Epidermal melanocyte (primary cell): Measurements from ENCODE around the gene NRIP2.

ENCODE experiments used
- DNase-seq: peaks from one replicate; pipeline ENCODE4 v3.0.0; 2011; ENCODE audit warnings: low spot score; ENCODE audit not compliant: insufficient read length

The NRIP2 gene

DNA sequence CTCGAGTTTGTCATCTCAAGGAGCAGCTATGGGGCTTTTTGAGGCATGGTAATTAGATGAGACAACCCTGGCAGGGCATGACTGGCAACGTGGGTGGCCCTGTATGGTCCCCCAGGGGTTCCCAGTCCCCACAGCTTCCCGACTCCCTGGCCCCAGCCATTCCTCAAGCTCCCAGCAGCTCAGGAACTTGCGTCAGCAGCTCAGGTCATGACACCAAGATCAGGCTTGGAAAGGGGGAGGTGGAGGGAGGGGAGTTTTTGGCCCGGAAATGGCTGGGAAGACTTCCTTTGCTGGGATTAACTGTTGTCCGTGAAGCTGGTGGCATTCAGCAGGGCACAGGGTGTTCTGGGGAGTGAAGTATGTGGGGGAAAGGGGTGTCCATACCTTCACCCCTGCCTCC is 10.4 kb upstream of the NRIP2 start:
- no peak for DNase-seq

DNA sequence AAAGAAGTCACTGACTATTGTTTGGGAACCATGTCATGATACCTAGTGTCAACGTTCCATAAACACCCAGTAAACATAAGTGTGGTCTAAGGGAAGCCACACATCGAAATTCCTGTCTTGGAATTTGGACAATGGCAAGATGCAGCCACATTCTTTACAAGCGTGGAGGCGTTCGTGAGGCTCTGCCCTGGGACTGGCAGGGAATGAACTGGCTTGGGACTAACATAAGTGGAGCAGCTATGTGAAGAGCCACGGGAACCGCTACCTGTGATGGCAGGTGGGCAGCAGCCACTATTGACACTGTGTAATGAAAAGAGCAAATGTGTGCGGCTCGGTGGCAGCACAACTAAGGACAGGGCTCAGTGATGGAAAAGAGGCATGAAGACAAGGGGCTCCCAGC is 10.0 kb upstream of the NRIP2 start:
- DNase-seq = no peak

DNA sequence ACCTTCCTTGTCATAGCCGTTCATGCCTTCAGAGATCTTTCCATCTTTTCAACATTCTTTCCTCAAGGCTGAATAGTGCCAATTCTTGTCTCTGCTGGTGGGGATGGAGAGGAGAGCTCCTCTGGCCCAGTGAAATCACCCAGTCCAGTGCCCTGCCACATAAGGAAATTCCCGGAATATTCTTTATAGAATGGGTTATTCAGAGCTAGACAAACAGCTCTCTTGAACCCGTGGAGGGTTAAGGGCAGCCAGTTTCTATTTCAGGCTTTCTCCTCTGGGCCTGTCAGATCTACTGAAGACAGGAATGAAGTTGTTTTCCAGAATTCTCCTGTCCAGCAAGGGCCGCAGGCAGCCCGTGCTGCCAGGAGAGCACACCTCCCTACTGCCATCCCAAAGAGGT is 8.1 kb upstream of the NRIP2 start:
- DNase-seq = no peak

GRCh38 chr12:2841056-2841650 is 6.3 kb upstream of the NRIP2 start:
- DNase-seq = no peak

GRCh38 chr12:2836574-2836973 is 1.7 kb upstream of the NRIP2 start:
- no peak for DNase-seq

DNA sequence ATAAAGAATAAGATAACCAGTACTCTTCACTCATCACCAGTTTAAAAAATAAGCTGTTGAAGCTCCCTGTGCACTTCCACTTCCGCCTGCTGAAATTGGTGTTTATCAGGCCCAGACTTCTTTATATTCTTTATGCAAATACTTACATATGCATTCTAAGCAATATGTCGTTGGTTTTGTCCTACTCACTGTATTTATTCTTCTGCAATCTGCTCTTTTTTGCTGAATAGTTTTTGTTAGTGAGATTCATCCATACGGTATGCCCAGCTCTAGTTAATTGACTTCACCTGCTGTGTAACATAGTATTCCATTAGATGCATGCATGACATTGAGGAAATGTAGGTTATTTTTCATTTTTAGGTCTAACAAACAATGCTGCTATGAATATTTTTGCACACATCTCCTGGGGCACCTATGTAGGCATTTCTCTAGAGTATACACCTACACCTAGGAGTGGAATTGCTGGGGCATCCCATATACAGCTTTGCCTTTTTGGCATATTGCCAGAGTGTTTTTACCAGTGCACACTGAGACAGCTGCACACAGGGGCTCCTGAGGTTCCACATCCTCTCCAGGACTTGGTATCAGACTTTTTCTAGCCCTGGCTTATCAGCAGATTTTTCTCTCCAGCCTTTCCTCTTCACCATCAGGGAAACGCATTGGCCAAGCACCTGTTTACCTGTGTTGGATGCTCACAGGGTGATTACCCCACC is 1.0 kb upstream of the NRIP2 start:
- no peak for DNase-seq

- no peak for DNase-seq
Observed at GRCh38 chr12:2833810-2834209, 1.0 kb downstream of the NRIP2 start.

DNA sequence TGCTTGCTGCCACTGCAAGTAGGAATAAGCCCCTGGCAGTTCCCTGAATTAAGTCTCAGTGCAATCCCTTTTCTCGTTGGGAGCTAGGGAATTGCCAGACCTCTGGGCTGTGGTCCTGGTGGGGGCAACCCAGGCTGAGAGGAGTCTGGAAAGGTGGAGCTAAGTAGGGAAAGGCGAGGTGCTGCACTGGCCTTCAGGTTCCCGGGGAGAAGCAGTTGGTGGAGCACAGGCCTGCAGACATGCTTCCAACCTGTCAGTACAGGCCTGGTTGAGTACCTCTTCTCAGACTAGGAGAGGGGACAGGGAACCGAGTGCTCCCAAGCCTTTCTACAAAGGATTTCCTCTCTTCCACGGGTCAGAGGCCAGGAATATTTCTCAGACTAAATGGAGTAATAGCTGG is 1.5 kb downstream of the NRIP2 start:
- DNase-seq = no peak

GRCh38 chr12:2832550-2833127 is 2.2 kb downstream of the NRIP2 start:
- no peak for DNase-seq

- no peak for DNase-seq
Observed at GRCh38 chr12:2829275-2829674, 5.6 kb downstream of the NRIP2 start.

GRCh38 chr12:2826721-2827515 is 7.9 kb downstream of the NRIP2 start:
- DNase-seq = no peak

DNA sequence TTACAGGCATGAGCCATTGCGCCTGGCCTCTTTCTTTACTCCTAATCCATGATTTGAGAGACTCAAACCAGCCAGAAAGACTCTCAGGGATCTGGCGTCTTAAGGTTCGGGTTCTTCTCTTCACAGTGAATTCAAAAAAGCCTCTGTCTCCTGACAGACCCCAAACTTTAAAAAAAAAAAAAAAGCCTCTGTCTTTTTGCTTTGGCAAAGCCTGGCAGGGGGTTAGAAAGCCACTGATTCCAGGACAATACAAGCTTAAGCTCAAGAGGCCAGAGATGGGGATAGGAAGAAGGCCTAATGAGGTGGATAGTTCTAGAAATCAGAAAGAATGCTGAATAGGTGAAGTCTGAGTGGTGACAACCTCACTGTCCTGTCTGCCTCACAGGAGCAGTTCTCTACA is 8.8 kb downstream of the NRIP2 start:
- no peak for DNase-seq

DNA sequence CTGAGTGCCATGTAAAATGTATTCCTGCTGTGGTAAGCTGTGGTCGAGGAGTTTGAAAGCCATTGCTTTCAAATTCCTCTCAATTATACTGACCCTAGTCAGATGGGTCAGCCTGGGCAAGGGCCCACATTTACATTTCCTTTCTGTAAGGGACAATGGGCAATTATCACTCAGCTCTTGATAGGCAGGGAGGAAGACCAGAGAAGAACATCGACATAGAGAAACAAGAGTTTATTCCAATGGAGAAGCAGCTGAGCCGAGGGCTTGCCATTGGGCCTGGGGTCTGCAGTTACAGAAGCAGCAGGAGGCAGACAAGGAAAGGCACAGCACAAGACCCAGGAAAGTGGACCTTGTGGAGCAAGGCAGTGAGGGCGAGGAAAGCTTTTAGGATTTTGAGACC is 9.7 kb downstream of the NRIP2 start:
- DNase-seq = no peak

GRCh38 chr12:2824541-2824940 is 10.3 kb downstream of the NRIP2 start:
- no peak for DNase-seq

- no peak for DNase-seq
Observed at GRCh38 chr12:2823483-2823882, 11.4 kb downstream of the NRIP2 start.

DNA sequence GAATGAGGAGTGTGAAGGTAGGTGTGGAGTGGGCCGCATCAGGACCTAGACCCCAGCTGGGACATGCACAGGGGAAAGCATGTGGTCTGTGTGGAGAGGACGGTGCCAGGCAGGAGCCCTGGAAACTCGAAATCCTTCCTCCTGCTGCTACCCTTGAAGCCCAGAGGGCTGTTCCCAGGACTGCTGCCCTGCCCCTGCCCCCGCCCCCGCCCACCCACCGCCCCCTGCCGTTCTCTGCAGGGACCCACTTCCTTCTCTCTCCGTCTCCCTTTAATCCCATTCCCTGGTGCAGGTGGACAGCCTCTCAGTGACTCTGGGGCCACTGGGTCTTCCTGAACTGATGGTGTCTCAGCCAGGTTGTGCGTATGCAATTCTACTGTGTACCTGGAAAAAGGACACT is 14.4 kb downstream of the NRIP2 start:
- no peak for DNase-seq

- no peak for DNase-seq
Observed at GRCh38 chr12:2819810-2820209, 15.0 kb downstream of the NRIP2 start.

DNA sequence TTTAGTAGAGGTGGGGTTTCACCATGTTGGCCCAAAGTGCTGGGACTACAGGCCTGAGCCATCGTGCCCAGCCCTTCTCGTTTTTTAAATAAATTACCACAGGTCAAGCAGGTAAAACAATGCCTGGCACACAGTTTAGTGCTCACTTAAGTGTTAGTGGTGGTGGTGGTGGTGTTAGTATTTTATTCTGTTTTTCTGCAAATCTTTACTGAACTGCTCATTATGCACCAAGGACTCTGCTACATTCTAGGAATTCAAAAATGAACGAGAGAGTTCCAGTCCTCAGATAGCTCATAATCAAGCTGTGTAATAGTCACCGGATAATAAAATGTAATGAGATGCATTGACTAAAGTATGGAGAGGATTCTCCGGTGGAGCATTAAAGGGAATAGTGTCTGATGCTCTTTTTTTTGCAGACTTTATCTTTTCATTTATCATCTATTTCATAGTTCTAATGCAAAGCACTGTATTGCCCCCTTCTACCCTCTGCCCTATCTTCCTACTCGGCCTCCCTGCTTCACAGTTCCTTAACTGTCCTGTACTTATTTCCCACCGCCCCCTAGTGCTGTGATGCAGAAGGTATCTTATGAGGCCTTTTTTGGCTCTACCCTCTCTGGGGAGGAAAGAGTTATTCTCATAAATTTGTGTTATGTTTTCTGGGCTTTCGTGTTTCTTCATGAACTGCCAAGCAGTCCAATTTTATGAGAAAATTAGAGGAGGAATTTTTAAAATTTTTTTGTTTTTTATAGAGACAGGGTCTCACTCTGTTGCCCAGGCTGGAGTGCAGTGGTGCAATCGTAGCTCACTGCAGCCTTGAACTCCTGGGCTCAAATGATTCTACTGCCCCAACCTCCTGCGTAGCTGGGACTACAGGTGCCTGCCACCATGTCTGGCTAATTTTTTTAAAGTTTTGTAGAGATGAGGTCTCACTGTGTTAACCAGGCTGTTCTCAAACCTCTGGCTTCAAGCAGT is 21.3 kb downstream of the NRIP2 start:
- peak; percentile 63 for DNase-seq

DNA sequence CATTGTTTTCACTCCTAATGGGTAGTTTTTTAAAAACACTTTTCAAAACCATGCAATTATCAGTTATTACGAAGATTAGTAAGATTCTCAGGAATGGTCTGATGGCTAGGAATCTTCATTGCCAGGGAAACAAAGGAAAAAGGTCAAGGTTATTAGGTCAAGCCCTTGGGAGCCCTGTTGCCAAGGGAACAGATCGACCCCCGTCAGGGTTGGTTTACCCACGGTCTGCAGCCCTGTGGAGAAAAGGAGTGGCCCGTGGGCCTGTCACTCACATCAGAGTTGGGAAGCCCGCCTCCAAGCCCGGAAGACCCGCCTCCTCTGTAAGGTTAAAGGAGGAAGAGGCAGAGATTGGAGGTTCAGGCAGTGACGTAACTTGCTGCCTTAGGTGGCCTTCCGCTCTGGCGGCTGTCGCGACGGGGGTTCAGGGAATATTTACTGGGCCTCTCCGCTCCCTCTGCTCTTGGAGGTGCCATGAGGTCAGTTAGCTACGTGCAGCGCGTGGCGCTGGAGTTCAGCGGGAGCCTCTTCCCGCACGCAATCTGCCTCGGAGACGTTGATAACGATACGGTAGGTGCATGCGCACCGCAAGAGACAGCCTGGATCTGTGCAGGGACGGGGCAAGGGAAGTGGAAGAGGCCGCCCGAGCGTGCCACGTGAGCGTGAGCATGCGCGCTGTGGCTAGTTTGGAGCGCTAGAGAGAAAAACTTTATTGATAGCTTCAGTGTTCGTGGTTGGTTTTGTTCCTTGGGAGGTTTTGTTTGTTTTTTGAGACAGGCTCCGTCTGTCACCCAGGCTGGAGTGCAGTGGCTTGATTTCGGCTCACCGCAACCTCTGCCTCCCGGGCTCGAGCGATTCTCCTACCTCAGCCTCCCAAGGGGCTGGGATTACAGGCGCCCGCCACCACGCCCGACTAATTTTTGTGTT is 22.3 kb downstream of the NRIP2 start, which contains the start of gene ITFG2:
ITFG2 (plus strand) TSS at position 379 of the 924 bp plus-strand sequence; CDS start at position 472, 93 bp downstream.
- DNase-seq = peak; percentile 93

GRCh38 chr12:2811801-2812200 is 23.0 kb downstream of the NRIP2 start:
- DNase-seq = no peak
